ENCODE data around the gene RAD51.

- TF ChIP-seq CTCF (IDR thresholded peaks at IDR 0.05 in 4 of 5, conservative IDR thresholded peaks at IDR 0.05 in 1 of 5) (no peak), POLR2A (IDR thresholded peaks at IDR 0.05) (no peak)
Observed at GRCh38 chr15:40744815-40745152, 49.8 kb downstream of the RAD51 start.
